A204.1 (cell line): ENCODE measurements around the gene RBM42.
"Not testable (repeated sequence)": the region's sequence is repeated elsewhere in the genome, so short reads cannot be mapped to it uniquely, and the experiment has no call there.

Experiments used
- FAIRE-seq: peaks from 2 replicates; lab custom pipeline; 2012; peaks lifted over from hg19 to GRCh38; lab: Jason Lieb, UNC

Gene RBM42

GRCh38 chr19:35628565-35629331 lies at the start of gene RBM42:
RBM42 (plus strand) TSS chr19:35629036; CDS start chr19:35629154, 118 bp downstream.
- FAIRE-seq = peak; percentile 99

- no peak for FAIRE-seq
These were observed 46.1 kb upstream of the RBM42 start for GRCh38 chr19:35582760-35583159.

DNA sequence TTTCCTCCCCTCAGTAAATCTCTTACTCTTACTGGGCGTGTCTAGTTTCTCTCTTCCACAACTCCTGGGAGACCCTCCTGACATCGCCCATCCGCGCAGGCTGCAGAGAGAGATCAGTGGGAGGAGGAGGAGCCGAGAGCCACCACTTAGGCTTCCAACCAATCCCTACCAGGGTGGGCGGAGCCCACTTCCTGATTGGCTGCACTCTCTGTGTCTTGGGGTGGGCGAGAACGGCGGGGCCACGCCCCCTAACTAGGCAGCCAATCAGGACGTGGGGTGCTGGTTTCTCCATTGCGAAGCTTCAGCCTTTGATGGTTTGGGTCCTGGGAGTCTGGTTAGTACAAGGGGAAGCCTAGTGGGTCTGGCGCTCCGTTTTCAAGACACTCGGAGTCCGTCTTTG lies 43.0 kb upstream of the RBM42 start, which contains the start of gene PMIS2:
Gene PMIS2 (plus strand): TSS at position 326 of the 400 bp plus-strand sequence. CDS start 87 bp downstream, outside the sequence.
- FAIRE-seq = no peak

GRCh38 chr19:35587321-35587720 lies 41.5 kb upstream of the RBM42 start:
- no peak for FAIRE-seq

- no peak for FAIRE-seq
These were observed 38.0 kb upstream of the RBM42 start for GRCh38 chr19:35590875-35591274.

DNA sequence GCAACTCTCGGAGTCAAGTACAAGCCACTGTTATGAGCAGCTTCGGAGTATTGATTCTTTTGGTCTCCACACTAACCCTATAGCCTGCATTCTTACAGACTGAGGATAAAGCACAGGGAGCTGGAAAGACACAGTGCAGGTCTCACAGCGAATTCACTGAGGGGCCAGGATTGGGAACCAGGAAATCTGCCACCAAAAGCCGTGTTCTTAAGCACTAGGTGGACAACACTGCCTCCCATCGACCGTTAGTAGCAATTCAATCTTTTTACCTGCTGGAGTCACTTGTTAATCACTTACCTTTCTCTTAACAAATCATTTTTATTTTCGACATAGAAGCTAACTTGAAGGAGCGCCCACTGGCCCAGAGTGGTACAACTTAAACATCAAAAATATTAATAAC lies 36.6 kb upstream of the RBM42 start:
- no peak for FAIRE-seq

GRCh38 chr19:35595026-35595425 lies 33.8 kb upstream of the RBM42 start:
- FAIRE-seq = not testable (repeated sequence)

DNA sequence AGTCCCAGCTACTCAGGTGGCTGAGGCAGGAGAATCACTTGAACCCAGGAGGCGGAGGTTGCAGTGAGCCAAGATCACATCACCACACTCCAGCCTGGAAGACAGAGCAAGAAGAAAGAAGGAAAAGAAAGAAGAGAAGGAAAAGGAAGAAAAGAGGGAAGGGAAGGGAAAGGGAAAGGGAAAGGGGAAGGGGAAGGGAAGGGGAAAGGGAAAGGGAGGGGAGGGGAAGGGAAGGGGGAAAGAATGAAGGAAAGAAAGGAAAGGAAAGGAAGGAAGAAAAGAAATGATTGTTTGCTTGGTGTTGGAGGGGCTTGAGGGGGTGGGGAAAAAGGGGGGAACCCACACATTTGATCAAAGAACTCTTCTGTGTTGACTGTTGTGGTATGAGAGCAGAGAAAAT lies 32.9 kb upstream of the RBM42 start:
- no peak for FAIRE-seq

DNA sequence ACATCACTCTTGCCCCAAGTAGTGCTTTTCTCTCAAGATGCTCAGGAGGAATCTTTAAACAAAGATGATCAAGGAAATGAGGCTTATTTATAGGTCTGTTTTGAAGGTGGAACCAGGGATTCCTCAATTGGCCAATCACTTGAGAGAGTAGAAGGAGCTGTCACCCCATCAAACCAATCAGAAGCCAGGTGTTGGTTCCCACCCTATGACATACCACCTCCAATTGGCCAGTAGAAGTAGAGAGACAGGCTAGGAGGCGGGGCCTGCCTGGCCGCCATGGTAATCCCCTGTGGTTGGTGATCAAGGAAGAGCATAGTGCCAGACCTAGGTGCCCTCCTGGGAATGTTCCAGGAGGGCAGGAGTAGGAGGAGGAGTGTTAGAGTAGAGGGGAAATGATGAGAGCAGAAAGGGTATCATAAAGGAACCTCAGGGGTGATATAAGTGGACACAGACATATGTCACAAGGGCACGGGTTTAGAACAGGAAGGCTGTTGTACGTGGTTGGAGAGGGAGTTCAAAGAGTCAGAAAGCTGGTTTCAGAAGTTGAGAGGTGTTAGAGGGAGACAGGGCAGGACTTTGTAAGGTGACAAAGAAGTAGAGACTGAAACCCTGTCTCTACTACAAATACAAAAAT lies 32.4 kb upstream of the RBM42 start:
- FAIRE-seq = no peak

DNA sequence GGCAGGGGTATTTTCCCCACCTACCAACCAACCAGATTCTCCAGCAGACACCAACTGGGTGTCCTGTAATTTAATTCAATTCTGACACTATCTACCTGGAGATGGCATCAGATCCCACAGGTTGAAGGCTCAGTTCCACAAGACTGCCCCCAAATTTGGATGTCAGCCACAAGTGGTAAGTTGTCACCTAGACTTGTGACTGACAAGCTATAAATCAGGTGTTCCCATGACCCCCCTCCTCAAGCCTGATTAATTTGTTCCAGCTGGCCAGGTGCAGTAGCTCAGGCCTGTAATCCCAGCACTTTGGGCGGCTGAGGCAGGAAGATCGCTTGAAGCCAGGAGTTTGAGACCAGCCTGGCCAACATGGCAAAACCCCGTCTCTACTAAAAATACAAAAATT lies 26.9 kb upstream of the RBM42 start:
- no peak for FAIRE-seq

GRCh38 chr19:35604436-35604835 lies 24.4 kb upstream of the RBM42 start:
- not testable (repeated sequence) for FAIRE-seq

GRCh38 chr19:35607170-35607569 lies 21.7 kb upstream of the RBM42 start:
- FAIRE-seq = not testable (repeated sequence)

GRCh38 chr19:35607661-35608060 lies 21.2 kb upstream of the RBM42 start:
- no peak for FAIRE-seq

DNA sequence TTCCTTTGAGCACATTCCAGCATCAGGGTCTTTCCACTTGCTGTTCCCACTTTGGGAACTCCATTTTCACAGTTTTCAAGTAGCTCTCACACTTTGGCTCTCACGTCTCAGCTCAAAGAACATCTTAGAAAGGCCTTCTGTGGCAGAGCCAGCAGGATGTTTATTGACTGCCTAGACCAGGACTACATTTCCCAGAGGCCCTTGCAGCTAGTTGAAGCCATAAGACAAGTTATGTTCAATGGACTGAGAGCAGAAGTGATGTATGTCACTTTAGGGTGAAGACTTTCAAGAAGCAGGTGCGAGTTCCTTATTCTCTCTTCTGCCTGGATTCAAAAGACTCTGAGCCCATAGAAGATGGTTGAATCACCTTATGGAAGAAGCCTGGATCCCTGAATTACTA lies 20.6 kb upstream of the RBM42 start:
- no peak for FAIRE-seq

- no peak for FAIRE-seq
These were observed 18.9 kb upstream of the RBM42 start for GRCh38 chr19:35609851-35610353.

DNA sequence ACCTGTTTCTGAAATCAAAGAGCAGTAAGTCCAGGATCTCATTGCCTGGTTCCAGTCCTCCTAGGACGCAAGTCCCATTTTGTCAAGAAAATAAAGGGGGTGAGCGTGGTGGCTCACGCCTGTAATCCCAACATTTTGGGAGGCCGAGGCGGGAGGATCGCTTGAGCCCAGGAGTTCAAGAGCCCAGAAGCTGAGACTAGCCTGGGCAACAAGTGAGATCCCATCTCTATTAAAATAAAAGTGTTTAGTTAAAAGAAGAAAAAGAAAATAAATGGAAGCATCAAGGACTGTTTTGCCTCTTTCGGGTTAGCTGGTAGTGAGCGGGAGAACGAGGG lies 16.6 kb upstream of the RBM42 start:
- FAIRE-seq = no peak

DNA sequence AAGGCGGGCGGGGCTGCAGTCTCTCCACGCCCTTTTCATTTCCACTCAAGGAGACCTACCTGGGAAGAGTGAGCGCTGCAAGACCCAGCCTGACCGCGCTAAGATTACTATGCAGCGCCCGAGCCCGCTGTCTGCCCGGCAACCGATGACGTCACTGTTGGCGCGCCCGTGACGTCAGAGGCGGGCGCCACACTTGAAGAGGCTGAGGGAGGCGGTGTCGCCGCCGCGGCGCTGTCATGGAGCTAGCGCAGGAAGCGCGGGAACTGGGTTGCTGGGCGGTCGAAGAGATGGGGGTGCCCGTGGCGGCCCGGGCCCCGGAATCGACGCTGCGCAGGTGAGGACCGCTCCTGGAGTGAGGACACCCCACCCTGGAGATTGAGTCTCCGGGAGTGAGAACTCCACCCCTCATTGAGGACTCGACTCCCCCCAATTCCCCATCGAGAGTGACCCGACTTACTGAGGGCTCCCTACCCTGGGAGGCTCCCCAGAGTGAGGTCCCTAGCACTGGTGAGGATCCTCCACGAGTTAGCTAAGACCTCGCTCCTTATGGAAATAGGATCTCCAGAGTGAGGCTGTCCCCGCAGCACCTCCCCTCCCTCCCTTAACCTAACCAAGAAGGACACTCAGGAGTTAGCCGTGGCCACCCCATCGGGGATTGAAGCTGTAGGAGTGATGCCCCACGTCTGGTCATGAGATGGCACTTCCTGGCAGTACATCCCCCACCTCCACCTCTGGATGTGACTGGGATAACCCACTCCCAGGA lies 16.1 kb upstream of the RBM42 start, which contains the start of gene HAUS5:
Gene HAUS5 (plus strand): TSS at position 177 of the 763 bp plus-strand sequence. CDS start 60 bp downstream, at position 237.
- FAIRE-seq = peak; percentile 87

DNA sequence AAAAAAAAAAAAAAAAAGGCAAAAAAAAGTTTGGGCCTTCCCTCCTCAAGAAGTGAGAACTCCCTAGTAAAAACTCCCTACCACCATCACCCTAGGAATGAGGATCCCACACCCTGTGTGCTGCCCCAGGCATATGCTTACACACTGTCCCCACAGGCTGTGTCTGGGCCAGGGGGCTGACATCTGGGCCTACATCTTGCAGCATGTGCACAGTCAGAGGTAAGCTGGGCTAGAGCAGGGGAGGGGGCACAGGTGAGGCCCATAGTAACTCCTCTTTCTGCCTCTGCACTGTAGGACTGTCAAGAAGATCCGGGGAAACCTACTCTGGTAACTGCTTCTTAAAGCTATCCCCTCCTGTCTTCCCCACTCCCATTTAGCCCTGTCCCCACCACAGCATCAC lies 15.3 kb upstream of the RBM42 start:
- FAIRE-seq = no peak

GRCh38 chr19:35615036-35615435 lies 13.8 kb upstream of the RBM42 start:
- FAIRE-seq = no peak

DNA sequence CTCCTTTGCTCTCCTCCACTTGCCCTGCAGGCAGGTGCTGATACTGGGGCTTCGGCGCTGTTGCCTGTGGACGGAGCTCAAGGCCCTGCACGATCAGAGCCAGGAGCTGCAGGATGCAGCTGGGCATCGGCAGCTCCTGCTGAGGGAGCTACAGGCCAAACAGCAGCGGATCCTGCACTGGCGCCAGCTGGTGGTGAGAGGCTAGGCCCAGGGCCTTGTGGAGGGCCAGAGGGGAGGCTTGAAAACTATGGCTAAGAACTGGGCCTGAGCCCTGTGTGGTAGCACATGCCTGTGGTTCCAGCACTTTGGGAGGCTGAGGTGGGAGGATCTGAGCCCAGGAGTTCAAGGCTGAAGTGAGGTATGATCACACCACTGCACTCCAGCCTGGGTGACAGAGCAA lies 10.0 kb upstream of the RBM42 start:
- FAIRE-seq = no peak

DNA sequence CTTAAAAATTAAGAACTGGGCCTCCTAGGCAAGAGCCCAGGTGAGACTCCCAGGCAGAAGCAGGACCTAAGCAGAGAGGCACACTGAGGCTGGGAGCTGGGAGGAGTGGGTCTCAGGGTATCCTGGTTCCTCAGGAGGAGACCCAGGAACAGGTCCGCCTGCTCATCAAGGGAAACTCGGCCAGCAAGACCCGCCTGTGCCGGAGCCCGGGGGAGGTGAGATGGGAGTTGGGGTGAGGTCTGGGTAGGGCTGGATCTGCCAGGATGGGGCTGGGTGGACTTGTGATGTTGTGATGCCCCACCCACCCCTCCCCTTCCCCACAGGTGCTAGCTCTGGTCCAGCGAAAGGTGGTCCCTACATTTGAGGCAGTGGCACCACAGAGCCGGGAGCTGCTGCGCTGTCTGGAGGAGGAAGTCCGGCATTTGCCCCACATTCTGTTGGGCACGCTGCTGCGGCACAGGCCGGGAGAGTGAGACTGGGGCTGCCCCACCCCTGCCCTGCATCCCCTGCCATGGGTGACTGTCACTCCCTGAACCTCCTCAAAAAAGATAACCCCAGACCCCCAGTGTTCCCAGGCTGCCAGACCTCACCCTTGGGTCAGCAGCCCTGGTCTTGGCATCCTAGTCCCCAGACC lies 9.4 kb upstream of the RBM42 start:
- no peak for FAIRE-seq

DNA sequence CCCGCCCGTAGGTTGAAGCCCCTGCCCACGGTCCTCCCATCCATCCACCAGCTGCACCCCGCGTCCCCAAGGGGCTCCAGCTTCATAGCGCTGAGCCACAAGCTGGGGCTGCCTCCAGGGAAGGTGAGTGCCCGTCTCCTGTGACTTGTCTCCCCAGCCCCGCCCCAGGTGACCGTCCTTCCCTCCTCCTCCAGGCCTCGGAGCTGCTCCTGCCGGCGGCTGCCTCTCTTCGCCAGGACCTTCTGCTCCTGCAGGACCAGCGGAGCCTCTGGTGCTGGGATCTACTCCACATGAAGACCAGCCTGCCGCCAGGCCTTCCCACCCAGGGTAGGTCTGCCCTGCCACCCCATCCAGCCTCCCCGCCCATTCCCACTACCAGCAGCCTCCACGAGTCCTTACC lies 8.8 kb upstream of the RBM42 start:
- FAIRE-seq = no peak
